Effector CD4-positive, alpha-beta T cell (primary cell): ENCODE measurements around the gene DBNDD2.

Experiments used
- DNase-seq: peaks from one replicate; pipeline ENCODE4 v3.0.0-alpha.2; 2020

Gene DBNDD2

DNA sequence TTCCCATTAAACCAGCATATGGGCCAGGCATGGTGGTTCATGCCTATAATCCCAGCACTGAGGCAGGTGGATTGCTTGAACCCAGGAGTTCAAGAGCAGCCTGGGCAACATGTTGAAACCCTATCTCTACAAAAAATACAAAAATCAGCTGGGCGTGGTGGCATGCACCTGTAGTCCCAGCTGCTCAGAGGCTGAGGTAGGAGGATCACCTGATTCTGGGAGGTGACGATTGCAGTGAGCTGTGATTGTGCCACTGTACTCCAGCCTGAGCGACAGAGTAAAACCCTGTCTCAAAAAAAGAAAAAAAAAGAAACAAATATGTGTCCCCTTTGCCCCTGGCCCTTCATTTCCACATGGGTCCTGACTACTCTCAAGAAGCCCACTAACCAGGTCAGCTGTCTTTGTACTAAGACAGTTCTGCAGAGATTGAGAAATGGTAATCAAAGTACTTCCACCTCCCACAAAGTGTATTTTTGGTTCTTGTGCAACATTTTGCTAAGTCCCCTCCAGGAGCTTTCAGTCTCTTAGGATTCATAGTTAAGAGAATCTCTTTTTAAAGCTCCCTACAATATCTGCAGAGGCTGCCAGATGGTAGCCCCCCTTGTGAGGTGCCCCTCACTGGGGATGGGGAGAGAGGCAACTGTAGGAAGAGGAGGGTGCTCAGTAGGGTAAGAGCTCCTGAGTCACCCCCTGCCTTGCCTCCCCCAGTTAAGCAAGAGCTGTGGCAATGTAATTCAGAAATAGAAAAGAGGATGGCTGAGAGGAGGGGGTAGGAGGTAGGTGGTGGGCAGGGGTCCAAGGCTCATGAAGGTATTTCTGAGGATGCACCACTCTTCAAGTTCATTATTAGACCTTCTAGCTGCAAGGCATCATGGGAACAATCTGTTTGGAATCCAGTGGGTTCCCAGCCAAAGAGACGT, 44.9 kb downstream of the DBNDD2 start:
- no peak for DNase-seq

DNA sequence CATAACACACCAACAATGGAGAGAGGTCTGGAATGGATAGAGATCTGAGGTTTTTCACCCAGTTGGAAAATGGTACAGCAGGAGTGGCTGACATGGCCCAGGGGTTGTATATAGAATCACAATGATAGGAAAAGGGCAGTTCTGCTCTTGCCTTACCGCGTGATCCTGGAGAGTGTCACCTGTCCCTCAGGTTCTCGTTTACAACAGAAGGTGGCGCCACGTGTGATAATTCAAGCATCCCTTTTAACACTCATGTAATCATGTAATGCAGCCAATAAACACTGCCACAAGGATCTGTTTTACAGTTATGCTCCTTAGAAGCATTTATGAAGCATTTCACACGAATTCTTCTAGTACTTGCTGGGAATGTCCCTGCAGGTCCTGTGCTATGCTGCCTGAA, 48.5 kb downstream of the DBNDD2 start:
- no peak for DNase-seq

DNA sequence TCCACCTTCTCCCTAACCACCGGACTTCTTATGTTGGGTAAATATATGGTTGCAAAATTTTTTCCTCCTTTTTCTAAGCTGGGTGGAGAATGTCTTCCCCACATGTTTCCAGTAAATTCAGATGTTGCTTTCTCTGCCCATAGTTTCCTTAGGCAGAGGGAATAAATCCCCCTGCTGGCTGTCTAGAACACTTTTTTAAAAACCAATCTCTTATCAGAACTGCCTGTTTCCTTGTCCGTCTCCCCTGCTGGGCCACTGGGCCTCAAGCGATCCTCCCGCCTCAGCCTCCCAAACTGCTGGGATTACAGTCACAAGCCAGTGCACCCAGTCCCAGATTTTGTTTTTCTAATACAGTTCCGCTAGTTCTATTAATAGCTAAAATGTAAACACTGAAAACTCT, 51.5 kb downstream of the DBNDD2 start:
- no peak for DNase-seq
